ENCODE results near the gene CNOT3.

The CNOT3 gene

DNA sequence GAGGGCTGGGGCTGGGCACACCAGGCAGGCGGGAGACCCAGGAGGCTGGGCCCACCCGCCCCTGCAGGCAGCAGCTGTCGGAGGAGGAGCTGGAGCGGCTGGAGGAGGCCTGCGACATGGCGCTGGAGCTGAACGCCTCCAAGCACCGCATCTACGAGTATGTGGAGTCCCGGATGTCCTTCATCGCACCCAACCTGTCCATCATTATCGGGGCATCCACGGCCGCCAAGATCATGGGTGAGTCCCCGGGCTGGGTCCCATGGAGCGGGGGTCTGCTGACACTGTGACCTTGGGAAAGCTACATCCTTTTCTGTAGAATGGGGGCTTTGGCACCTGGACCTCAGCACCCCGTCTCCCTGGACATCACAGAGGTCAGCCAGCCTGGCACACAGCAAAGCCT lies 13.9 kb upstream of the CNOT3 start:
- no peak for DNase-seq

DNA sequence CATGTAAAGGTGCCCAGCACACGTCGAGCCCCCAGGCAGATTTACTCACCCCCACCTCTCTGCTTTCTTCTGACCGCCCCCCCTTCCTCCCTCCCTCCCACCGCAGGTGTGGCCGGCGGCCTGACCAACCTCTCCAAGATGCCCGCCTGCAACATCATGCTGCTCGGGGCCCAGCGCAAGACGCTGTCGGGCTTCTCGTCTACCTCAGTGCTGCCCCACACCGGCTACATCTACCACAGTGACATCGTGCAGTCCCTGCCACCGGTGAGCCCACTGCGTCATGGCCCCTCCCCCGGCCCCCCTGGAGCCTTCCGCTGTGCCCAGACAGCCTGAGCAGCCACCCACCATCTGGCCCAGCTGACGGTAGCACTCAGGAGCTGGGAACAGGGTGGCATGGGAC lies 13.2 kb upstream of the CNOT3 start:
- no peak for DNase-seq

- no peak for DNase-seq
Measured at GRCh38 chr19:54125713-54126112, 11.8 kb upstream of the CNOT3 start.

DNA sequence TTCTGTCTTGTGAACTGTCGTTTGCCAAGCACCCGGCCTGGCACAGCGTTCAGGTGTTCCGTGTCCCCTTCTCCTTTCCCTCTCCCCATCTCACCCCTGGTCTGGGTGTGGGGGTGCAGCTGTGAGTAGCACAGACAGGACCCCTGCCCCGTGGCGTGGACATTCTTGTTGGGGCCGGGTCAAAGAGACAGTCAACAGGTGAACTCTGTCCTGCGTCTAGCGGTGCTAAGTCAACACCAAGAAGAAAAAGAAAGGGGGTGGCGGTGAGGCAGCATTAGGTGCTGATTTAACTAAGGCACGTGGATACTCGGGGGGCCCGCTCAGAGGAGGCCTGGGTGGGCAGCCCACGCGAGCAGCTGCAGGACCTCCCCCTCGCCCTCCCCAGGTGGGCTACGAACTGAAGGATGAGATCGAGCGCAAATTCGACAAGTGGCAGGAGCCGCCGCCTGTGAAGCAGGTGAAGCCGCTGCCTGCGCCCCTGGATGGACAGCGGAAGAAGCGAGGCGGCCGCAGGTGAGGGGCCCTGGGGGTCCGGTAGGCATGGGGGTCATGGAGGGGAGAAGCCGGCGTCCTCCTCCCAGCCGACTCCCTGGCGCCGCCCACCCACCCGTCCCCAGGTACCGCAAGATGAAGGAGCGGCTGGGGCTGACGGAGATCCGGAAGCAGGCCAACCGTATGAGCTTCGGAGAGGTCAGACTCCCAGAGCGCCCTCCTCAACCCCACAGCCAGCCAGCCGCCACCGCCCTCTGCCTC lies 9.7 kb upstream of the CNOT3 start:
- no peak for DNase-seq

DNA sequence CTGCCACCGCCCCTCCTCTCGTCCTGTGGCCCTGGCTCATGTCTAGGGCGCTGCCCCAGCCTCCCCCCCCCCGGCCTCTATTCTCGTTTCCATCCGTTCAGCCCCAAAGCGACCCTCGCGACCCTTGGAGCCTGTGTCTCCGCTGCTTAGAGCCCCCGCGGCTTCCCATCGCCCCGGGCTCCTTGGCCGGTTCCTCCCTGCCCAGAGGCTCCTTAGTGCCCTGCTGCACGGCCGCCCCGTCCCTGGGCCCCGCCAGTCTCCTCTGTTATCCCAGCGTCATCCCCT lies 9.2 kb upstream of the CNOT3 start:
- DNase-seq = no peak

DNA sequence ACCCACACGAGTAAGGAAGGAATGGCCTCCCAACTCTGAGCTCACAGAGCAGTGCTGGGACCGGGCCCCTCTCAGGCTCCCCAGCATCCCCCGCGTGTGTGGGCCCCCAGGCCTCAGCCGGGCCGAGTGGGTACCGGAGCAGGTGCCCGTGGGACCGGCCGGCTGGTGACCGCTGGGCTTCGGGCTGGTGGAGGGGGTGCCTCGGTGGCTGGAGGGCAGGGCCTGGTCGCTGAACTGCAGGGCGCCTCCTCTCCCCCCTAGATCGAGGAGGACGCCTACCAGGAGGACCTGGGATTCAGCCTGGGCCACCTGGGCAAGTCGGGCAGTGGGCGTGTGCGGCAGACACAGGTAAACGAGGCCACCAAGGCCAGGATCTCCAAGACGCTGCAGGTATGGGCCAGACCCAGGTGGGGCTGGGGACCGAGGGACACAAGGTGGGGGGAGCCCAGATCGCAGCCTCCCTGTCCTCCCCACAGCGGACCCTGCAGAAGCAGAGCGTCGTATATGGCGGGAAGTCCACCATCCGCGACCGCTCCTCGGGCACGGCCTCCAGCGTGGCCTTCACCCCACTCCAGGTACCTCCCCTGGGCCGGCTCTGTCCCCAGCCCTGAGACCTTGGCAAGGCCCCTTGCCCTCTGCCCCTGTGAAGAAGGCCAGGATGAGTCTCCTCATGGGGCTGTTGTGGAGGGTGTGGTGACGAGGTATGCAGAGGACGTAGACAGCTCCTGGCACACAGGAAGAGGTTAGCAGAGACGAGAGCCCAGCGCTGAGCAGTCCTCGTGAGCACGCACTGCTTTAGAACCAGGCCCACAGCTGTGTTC lies 8.6 kb upstream of the CNOT3 start:
- DNase-seq = no peak

DNA sequence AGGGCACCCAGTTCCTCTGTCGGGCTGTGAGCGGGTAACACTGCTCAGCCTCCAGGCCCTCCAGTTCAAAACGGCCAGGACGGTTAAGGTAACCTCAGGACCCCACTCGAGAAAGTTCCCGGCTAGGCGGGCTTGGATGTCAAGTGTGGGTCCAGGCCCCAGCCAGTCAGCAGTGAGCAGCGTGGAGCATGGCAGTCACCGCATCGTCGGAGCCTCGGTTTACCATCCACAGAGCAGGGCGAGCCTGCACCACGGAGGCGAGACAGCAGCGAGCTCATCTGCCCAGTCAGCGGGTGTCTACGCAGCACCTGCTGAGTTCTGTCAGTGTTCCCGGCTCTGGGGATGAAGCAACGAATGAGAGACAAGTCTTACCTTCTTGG lies 8.0 kb upstream of the CNOT3 start:
- no peak for DNase-seq

GRCh38 chr19:54133312-54133956 lies 4.1 kb upstream of the CNOT3 start:
- DNase-seq = no peak

DNA sequence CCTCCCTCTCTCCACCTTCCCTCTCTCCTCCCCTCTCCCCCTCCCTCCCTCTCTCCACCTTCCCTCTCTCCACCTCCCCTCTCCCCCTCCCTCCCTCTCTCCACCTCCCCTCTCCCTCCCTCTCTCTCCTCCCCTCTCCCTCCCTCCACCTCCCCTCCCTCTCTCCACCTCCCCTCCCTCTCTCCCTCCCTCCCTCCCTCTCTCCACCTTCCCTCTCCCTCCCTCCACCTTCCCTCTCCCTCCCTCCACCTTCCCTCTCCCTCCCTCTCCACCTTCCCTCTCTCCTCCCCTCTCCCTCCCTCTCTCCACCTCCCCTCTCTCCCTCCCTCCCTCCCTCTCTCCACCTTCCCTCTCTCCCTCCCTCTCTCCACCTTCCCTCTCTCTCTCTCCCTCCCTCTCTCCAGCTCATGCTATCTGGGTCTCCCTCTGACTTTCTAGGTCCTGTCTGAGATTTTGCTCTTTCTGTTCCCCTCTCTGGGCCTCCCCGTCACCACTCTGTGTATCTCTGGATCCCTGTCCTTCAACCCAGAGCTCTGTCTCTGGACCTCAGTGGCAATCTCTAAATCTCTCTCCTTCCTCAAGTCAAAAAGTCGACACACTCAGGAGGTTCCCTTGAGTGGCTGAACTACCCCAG lies 3.5 kb upstream of the CNOT3 start:
- DNase-seq = no peak

DNA sequence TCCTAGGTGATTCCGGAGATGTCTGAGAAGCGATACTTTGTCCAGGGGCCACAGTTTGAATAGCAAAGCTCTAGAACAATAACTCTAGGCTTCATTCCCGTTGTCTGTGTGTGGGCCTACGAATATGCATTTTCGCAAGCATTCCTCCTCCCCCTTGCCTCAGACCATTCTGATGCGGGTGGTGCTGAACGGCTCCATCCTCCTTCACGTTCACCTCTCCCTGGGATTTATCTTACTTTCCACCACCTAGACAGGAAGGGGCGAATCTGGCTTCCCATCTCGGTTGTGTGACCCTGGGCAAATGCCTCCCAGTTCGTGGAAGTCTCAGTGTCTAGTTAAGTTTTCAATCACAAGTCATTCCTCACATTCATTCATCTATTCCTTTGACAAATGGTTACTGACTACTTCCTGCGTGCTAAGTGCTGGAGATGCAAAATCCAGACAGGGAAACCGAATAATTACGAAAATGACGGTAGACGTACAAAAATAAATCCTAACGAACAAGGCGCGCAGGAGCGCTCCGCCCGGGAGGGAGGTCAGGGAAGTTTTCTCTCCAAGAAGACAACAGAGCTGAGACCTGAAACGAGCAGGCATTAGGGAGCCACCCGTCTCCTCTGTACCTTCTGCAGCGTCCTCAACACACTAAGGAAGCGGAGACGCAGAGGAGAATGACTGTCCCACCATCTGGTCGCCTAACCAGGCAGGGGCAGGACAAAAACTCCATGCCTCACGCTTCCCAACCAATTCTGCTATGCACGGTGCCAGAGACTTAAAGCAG lies 1.3 kb upstream of the CNOT3 start:
- DNase-seq = no peak

DNA sequence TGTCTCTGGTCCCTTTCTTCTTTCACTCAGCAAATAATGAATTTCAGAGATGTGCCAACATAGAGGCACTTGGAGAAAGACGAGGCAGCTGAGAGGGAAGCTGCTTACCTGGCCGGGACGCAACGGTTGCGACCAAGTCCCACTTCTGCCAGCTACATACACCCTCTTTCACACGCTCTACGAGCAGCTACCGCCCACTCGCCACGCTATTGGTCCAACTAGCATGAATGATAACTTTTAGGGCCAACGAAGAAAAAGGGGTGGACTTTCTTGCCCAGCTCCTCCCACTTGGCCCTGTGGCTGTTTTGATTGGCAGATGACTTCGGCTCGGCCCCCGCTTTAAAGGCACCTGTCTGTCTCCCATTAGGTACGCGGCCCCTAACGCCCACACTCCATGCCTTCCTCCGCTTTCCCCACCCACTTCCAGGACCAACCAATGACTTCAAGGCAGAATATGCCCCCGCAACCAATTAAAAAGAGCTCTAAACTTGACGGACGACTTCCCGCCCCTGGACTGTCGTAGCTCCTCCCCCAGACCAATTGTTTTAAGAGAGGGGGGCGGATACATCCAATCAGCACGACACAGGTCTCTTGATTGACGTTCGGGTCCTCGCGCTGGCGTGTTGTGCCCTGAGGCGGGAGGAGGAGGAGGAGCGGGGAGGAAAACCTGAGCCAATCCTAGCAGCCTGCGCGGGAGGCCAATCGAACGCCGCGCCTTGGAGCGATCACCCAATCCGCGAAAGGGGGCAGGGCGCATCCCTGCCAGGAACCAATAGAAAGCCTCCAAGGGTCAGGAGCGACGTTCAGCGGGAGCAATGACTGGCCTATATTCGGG lies 481 bp upstream of the CNOT3 start:
- peak; percentile 97 for DNase-seq

DNA sequence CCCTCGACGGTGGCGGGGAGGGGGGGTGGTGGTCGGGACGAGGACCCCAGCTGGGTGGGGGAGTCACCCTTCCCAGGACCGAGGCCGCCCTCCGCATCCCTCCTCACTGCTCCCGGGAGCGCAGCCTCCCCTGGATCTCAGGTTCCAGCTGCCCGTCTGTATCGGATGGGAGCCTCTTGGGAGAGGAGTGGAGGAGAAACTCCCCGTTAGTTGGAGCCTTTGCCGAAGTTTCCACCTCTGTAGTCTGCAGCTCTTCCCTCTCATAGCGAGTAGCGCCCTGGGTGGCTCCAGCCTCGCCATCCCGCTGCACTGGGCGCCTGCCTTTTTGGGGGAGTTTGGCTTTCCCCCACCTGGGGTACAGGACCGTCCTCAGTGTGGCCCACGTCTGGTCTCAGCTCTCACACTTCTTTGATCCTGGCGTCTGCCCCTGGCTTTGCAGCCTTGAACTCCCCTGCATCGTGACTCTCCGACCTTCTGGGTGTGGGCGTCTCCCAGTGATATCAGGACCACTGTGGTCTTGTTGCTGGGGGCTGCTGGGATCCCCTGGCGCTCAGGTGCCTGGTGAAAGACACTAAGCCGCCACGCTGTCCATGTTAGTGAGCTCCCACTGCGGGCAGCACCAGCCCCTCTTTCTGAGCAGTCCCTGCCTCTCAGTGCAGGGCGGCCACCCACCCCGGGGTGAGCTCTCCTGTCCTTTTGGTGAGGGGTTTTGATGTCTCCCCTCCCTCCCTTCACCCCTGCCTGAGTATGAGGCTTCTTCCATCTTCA lies 1.1 kb downstream of the CNOT3 start:
- DNase-seq = no peak

- DNase-seq = no peak
Measured at GRCh38 chr19:54141356-54141755, 3.8 kb downstream of the CNOT3 start.

DNA sequence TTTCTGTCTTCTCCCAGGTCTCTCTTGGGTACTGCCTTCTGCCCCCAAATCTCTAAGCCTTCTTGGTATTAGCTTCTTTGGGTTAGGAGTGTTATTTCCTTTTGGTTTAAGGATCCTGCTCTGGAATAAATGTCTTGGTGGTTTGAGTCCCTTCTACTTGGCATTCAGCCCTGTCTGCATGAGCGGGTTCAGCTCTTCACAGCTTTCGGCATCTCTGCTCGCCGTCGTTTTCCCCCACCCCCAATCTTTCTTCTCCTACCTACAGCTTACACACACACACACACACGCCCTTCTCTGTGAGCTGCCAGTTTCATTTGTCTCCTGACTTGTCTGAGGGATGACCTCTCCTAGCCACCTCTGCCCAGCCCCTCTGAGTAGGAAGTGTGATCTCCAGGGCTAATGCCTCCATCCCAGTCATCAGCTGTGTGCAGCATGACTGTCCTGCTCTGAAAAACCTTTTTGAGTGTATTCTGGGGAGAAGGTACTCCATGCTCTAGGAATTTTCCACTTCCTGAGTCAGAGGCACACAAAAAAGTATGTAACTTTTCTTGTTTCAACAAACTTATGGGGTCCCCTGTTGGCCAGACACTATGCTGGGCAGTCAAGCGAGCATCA lies 4.7 kb downstream of the CNOT3 start:
- no peak for DNase-seq

DNA sequence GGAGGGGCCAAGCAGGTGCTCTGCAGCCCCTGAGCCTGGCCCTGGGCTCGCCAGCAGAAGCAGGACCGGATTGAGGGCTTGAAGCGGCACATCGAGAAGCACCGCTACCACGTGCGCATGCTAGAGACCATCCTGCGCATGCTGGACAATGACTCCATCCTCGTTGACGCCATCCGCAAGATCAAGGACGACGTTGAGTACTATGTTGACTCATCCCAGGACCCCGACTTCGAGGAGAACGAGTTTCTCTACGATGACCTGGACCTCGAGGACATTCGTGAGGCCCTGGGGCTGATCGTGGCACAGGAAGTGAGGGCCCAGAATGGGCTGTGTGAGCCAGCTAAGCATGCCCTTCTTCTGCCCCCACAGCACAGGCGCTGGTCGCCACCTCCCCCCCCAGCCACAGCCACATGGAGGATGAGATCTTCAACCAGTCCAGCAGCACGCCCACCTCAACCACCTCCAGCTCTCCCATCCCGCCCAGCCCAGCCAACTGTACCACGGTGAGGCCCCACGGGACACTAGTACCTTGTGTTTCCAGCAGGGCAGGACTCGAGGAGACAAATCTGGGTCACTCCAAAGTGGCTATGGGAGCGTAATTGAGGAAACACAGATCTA lies 8.1 kb downstream of the CNOT3 start:
- DNase-seq = no peak

GRCh38 chr19:54147676-54148075 lies 10.1 kb downstream of the CNOT3 start:
- DNase-seq = no peak

DNA sequence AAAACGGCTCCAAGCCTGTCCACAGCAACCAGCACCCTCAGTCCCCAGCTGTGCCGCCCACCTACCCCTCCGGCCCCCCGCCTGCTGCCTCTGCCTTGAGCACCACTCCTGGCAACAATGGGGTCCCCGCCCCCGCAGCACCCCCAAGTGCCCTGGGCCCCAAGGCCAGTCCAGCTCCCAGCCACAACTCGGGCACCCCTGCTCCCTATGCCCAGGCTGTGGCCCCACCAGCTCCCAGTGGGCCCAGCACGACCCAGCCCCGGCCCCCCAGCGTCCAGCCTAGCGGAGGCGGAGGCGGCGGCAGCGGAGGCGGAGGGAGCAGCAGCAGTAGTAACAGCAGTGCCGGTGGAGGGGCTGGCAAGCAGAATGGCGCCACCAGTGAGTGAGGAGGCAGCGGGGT lies 10.6 kb downstream of the CNOT3 start:
- DNase-seq = no peak

- no peak for DNase-seq
Measured at GRCh38 chr19:54149021-54149812, 11.7 kb downstream of the CNOT3 start.

- no peak for DNase-seq
Measured at GRCh38 chr19:54151362-54152035, 13.9 kb downstream of the CNOT3 start.
